HG03025 (cell line): ENCODE results near the gene MYO9A.

Source experiments
- ATAC-seq: cut with Tn5 transposase; IDR thresholded peaks from one replicate; pipeline ENCODE4 v1.9.1; 2021; ENCODE audit warnings: mild to moderate bottlenecking, moderate library complexity; ENCODE audit not compliant: unreplicated experiment, low FRiP score

Gene MYO9A, protein sequence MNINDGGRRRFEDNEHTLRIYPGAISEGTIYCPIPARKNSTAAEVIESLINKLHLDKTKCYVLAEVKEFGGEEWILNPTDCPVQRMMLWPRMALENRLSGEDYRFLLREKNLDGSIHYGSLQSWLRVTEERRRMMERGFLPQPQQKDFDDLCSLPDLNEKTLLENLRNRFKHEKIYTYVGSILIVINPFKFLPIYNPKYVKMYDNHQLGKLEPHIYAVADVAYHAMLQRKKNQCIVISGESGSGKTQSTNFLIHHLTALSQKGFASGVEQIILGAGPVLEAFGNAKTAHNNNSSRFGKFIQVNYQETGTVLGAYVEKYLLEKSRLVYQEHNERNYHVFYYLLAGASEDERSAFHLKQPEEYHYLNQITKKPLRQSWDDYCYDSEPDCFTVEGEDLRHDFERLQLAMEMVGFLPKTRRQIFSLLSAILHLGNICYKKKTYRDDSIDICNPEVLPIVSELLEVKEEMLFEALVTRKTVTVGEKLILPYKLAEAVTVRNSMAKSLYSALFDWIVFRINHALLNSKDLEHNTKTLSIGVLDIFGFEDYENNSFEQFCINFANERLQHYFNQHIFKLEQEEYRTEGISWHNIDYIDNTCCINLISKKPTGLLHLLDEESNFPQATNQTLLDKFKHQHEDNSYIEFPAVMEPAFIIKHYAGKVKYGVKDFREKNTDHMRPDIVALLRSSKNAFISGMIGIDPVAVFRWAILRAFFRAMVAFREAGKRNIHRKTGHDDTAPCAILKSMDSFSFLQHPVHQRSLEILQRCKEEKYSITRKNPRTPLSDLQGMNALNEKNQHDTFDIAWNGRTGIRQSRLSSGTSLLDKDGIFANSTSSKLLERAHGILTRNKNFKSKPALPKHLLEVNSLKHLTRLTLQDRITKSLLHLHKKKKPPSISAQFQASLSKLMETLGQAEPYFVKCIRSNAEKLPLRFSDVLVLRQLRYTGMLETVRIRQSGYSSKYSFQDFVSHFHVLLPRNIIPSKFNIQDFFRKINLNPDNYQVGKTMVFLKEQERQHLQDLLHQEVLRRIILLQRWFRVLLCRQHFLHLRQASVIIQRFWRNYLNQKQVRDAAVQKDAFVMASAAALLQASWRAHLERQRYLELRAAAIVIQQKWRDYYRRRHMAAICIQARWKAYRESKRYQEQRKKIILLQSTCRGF (N-terminal part only)

DNA sequence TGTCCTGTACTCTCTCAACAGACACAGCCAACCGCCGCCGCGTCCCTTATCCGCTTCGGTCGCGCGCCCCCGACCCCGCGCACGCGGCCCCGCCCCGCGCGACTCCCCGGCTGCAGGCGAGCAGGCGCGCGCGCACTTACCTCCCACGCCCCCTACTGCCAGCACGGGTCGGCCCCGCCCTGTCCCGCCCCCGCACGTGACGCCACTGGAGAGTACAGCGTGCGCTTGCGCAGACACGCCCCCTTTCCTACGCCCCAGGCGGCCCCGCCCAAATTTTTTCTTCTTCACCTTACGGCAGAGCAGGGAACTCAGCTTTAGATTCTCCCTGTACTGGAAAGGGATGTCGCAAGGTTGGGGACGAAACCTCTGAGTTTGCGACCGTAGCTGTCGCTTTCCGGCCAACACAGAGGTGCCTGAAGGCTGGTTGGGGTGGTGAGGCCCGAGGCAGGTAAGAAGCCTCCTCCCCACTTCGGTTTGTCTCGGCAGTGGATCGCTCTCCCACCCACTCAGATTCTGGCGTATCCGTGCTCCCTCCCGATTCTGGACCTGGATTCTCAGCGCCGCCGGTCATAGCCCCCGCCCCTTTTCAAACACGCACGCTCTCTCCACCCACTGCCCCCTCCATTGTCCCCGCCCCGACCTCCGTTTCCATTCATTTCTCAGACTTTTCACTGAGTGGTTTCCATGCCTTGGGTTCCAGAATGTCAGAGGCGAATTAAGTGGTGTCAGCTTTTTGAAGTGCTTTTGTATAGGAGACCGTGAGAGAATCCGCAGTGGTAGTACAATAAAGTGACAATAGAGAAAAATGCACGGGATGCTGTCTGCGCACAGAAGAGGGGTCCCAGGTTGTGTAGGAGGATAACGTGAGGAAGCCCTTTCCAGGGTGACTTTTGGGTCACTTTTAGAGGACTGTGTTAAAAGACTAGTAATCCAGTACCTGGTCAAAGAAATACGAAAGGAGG lies at the start of gene MYO9A, which contains the start of gene SENP8:
Gene MYO9A, minus strand, starts transcription at position 134 of the 962 bp plus-strand sequence. CDS start 71,587 bp downstream, outside the sequence.
Gene SENP8, plus strand, starts transcription at position 387 of the 962 bp plus-strand sequence. CDS start 21,221 bp downstream, outside the sequence.
- ATAC-seq = peak; percentile 68

DNA sequence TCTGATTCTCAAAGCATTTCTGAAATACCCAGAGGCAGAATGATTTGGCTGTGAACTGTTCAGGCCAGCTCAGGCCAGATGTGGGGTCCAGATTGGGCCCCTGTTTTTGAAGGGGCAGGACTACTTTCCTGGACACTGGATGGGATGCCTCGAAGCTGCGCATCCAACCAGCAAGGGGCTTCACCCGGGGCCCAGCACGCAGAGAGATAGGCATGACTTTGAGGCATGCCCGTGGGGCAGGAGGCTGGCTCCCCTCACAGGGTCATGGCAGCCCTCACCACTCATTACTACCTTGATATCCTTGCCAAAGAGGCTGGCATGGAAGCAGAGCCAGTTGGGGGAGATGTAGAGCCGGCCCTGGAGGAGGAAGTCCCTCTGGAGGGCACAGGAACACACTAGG lies 49.5 kb upstream of the MYO9A start:
- no peak for ATAC-seq

DNA sequence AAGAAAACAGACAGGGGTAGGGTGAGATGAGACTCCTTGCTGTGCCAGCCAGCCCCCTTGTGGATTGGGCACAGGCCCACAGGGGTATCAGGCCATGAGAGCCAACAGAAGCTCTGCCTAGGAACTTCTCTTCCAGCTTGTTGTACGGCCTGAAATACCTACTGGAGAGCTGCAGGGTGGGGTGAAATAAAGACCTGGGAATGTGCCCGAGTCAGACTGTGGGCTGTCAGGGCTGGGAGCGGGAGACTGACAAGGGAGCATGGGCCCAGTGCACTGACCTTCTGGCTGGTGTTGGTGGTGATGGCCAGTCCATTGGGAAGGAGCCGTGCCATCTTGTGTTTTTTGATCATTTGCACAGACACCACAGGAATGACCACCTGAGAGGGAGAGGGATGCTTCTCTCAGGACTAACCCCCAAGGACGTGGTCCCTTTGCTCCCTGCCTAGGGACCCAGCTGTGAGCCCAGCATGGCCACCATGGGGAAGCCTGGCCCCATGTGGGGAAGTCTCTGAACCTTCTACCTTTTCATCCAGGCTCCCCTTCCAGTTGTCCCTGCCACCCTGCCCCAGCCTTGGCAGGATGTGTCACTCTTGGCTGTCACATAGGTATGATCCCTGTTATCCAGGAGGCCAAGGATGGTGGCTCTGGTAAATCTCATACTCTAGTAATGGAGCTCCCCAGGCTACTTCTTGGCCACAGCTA lies 48.9 kb upstream of the MYO9A start:
- ATAC-seq = no peak

DNA sequence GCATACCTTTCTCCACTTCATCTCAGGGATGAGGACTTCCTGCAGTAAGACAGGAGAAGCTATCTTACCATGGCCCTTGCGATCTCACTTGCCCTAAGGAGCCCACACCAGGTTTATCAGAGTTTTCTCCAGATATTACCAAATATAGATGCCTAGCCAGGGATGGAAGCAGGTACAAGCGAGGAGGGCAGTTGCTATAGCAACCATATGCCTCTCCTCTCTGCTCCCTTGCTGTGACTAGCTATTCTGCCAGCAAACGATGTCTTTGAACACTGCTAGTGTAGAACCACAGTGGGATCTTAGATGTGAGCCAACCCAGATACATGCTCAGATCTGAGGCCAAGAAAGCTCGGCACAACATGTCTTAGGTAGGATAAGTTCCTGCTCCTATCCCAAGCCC lies 45.8 kb upstream of the MYO9A start:
- no peak for ATAC-seq

DNA sequence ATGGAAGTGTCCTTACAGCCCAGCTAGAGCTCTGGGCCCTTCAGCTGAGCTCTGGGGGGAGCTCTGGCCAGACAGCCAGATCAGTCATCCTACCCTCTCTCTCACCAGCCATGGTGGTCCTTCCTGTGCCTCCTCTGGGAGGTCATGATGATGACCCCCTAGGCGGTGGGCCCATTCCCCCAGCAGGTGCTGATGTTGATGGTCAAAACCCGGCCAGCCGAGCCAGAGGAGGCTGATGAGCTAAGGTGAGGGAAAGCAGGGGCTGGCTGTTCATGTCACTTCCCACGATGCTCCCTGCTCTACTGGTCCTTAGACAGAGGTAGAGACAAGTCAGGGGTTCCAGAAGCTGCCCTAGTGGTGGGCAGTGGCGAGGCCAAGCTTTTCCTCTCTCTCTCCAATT lies 44.6 kb upstream of the MYO9A start:
- ATAC-seq = no peak

DNA sequence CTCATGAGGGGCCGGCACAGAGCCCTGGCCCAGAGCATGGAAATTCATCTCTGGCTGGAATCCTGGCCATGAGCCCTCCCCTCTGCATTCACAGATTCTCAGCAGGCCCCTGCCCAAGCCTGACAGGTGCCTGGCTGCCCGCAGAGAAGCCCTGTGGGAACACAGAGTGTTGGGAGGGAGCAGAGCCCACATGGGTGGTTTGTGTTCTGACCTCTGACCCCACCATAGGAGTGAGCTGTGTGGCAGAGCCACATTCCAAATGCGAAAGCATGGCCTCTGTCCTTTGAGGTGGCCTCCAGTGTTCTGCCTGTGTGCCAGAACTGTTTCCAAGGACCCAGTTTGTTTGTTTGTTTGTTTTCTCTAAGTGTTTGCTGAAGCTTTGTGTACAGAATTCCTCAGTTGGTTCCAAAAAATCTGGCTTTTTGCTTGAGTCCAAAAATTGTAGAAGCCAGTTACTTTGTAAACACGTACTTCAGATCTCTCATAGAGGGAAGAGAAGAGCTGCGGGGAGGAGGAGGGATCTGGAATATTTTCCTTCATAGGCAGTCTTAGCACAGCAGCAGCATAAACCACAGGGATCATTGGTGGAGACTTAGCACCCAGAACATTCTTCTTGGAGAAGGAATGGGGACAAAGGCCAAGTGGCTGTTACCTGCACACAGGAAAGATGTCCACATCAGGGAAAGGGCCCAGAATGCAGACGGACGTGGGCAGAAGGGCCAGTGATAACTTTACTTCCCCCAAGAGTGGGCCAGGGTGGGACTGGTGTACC lies 43.6 kb upstream of the MYO9A start:
- ATAC-seq = no peak

DNA sequence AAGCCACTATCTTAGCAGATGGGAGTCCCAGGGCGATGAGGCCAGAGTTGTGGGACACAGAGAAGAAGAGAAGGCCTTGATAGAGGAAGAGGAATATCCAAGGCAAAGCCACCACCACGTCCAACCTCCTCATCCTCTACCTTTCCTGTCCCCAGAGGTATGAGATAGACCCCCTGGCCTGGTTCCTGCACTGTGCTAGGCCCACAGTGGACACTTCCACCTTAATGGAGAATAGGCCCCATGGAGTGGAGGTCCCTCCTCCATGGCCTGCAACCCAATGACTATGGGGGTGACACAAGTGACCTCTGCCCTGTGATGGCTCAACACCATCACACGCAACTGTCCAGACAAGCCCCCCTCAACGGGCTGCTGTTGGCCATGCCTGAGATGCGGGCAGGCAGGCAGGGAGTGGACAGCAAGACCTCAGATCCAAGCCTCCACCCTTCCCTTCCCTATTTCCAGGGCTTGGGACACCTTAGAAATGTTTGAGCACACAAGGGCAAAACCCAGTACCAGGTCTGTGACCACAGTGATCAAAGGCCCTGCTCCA lies 42.8 kb upstream of the MYO9A start:
- ATAC-seq = no peak

DNA sequence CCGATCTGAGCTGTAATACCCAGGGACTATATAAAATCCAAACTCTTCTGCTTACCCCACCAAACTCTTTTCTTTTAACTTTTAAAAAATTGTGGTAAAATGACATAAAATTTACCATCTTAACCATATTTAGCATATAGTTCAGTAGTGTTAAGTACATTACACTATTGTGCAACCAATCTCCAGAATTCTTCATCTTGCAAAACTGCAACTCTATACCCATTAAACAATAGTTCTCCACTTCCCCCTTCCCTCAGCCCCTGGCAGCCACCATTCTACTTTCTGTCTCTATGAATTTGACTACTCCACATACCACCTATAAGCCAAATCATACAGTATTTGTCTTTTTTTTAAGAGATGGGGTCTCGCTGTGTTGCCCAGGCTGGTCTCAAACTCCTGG lies 39.0 kb upstream of the MYO9A start:
- no peak for ATAC-seq

DNA sequence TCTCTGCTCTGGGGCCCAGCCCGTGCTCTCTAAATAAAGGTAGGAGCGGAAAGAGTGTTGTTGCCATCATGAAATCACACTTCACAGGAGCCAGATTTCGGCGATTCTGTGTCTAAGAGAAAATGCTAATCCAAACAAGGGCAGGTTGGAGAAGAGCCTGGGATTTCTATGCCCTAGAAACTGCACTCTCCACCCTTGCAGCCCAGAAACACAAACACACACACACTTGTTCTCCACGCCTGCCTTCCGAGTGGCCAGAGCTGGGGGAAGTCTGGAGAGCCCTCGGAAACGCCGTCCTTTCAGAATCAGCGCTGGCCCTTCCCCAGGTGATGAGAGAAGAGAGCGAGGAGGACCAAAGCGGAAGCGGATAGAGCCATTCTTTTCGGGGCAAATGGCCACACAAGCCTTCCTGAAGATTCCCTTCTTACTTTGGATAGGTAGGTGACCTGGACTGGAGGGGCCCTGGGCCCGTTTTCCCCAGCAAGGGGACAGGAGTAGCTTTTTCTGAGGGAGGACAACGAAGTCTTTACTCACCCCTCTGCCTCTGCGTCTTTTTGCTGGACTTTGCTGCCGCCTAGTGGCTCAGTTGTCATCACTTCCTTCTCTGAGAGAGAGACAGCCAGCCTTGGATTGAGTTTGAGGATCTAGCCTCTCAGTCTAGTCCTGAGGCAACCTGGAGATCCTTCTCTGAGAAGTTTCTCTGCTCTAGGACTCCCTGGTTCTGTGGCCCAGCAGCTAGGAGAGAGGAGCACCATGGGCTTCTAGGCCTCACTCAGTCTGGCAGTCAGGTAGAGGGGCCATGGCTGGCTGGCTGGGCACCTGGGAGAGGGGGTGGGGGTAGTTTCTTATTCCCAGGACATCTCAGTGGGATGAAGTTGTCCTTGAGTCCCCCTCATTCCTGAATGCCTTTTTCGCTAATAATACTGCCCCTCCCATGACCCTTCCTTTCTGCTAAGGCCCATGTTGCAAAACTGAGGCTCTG lies 38.0 kb upstream of the MYO9A start:
- ATAC-seq = peak; percentile 82

DNA sequence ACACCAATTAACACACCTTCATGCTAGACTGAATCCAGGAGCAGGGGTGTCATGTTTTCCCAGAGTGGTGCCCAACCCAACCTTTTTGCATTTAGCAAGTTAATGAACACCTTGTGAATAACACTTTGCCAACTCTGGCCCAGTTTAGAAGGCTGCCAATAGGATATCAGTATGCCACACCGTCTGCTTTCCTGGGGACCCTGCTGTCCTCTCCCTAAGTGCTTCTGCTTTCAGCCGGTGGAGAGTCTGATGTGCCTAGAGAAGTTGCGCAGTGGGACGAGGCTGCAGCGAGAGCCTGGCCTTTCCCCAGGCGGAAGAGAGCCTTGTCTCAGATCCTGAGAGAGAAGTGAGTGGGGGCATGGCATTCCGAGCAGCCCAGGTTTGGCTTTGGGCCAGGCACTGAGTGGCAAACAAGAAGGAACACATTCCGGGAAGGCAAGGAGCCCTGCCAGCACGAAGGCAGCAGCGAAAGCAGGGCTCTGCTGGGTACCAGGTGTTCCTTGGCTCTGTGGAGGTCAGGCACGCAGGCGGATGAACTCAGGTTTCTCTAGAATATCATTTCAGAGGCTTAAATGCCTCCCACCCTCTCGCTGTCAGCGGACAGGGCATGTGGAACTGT lies 37.2 kb upstream of the MYO9A start:
- no peak for ATAC-seq

DNA sequence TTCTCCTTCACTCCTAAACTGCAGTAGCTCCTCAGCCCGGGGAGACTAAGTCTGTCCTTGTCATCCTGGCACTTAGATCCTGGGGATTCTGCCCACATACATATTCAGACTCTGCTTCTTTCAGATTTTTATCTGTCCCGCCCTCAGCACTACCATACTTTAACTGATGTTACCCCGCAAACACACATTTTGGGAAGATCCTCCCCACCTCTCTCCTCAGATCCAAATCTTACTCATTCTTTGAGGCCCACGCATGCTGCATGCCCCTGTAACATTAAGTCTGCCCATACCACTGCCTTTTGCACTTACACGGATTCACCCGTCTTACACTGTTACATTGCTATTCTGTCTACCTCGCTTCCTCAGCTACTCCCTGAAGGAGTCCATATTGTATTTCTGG lies 36.4 kb upstream of the MYO9A start:
- ATAC-seq = no peak

DNA sequence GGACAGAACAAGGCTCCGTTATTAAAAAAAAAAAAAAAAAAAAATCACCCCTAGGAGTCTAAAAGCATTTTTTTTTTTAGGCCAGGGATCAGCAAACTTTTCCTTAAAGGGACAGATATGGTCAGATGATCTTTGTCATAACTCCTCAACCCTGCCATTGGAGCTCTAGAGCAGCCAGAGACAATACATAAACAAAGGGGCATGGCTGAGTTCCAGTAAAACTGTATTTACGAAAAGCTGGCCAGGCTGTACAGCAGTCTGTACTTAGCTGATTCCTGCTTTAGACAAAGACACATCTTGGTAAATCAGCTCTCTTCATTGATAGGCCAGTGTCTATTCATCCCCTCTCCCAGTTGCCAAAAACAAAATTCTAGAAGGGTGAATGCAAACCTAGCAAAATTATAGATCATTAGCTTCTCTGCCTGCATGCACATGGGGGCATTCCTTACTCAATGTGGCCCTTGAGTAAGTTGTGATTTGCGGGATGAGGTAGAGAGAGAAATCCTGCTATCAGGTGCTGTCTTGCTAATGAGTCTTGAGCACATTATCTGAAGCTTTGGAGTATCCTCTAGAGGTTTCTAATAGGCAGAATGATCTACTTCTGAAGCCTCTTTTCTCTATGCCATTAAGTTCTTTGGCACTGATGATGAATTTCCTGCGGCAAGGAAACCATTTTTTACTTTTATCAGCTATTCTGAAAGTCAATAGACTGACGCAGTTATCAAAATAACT lies 35.5 kb upstream of the MYO9A start:
- no peak for ATAC-seq

DNA sequence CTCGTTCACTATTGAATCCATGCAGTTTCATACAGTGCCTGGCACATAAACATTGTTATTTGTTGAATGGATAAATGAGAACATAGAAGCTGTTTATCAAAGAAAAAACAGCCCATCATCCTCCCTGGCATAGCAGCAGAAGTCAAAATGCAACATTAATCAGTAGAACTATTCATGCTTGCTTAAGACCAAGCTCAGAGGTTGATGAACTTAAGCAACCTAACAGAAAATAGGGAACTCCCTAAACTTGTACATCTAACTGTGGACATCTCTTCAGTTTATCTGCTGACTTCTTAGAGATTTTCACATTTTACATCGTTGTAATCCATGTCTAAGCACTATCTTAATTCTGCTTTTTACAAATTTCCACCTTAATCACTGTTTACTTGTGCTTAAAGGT lies 29.5 kb upstream of the MYO9A start:
- no peak for ATAC-seq

DNA sequence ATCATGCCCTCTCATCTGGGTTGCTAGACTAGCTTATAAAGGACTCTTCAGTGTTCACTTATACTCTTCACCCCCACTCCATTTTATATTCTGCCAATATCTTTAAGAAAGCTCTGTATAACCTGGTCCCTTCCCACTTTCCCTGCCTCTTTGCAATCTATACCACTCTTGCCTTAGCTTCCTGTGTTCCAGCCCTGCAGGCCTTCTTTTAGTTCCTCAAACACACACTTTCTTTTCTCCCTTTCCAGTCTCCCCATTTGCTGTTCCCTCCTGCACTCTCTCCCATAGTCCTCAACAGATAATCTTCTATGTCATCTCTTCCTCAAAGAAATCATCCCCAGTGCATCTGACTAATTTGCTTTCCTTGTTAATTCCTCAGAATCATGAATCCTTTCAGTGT lies 29.0 kb upstream of the MYO9A start:
- no peak for ATAC-seq

DNA sequence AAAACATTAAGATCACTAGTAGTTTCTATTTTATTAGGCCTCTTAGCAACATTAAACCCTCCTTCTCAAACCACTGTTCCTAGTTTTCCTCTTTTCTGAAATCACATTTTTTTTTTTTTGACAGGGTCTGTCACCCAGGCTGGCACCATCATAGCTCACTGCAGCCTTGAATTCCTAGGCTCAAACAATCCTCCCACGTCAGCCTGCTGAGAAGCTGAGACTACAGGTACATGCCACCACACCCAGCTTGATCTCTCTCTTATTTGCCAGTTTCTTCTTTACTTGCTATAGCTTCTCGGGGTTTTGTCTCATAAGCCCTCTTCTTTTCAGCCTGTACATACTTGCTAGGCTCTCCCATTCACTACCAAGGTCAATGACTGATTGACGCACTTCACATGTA lies 28.3 kb upstream of the MYO9A start:
- no peak for ATAC-seq
